Measurements from ENCODE around the gene UBE2E2. TPM values are rescaled to one million over a fixed set of nuclear protein-coding genes. Genes with fewer than 3 reads are reported as not detected.

Gene UBE2E2
- total RNA-seq, 1 experiment from 2014 or later, result 54.9 TPM

GRCh38 chr3:23172059-23172458, 31.1 kb upstream of the UBE2E2 start:
- TF ChIP-seq ZBTB43 (CRISPR knock-in tag; IDR thresholded peaks at IDR 0.05) (no peak), ARID4B (CRISPR knock-in tag; IDR thresholded peaks at IDR 0.05; ENCODE audit: borderline replicate concordance) (no peak), FOXP4 (CRISPR knock-in tag; IDR thresholded peaks at IDR 0.05) (no peak), ATF3 (CRISPR knock-in tag; conservative IDR thresholded peaks at IDR 0.05) (no peak), CREM (CRISPR knock-in tag; IDR thresholded peaks at IDR 0.05) (no peak), EMX1 (CRISPR knock-in tag; IDR thresholded peaks at IDR 0.05) (no peak), GRHL2 (CRISPR knock-in tag; IDR thresholded peaks at IDR 0.05; ENCODE audit: insufficient replicate concordance, severe bottlenecking) (no peak), ESRRA (CRISPR knock-in tag; IDR thresholded peaks at IDR 0.05; ENCODE audit: borderline replicate concordance) (no peak), ZNF396 (CRISPR knock-in tag; IDR thresholded peaks at IDR 0.05; ENCODE audit: borderline replicate concordance) (no peak), FOXK1 (CRISPR knock-in tag; IDR thresholded peaks at IDR 0.05) (no peak), ZNF317 (CRISPR knock-in tag; IDR thresholded peaks at IDR 0.05; ENCODE audit: borderline replicate concordance, low read depth) (no peak), NFE2L1 (CRISPR knock-in tag; IDR thresholded peaks at IDR 0.05) (no peak), SP1 (CRISPR knock-in tag; conservative IDR thresholded peaks at IDR 0.05) (no peak), MXD4 (CRISPR knock-in tag; IDR thresholded peaks at IDR 0.05; ENCODE audit: borderline replicate concordance) (no peak), ZNF425 (CRISPR knock-in tag; conservative IDR thresholded peaks at IDR 0.05) (no peak)
- Mint-ChIP-seq H3K4me1 (peaks cover 6% of the 10 kb centered on the region), H3K36me3 (no peaks in the 10 kb centered on the region), H3K4me3 (no peak overlapping the region), H3K27me3 (ENCODE audit: low read depth) (no peaks in the 10 kb centered on the region), H3K27ac (no peak overlapping the region), H3K9me3 (0 out of 2 replicates have a peak, but pooled peaks cover 7% of the 10 kb centered on the region)
- no peak for DNase-seq (ENCODE audit: low spot score)
- POLR2A ChIA-PET, result no interaction called here
- CTCF ChIA-PET, result no interaction called here
- no peak for ATAC-seq

Measured in WTC11 (cell line).